ENCODE measurements around the gene ARAP3. TPM values are rescaled to one million over a fixed set of nuclear protein-coding genes. Genes with fewer than 3 reads are reported as not detected.

ARAP3 gene
- total and polyA plus RNA-seq, 12 donors, result 10.8 to 27.3 (median 13.6) TPM

GRCh38 chr5:141709699-141710267 lies 27.8 kb upstream of the ARAP3 start:
- H3K9me3 ChIP-seq, result no peaks in the 10 kb centered on the region
- no peak for DNase-seq
- intact Hi-C loops (cut with DNase I), result loop anchor here in 5 of 10 donors (5.0 to 10.0 kb wide), 5 partner anchors 38 to 435 kb away; no protein-coding TSS in a partner anchor
- peaks cover 0 to 15% (median 9%) of the 10 kb centered on the region in 9 donors for H3K4me1 ChIP-seq
- TF ChIP-seq, protein P1, sequence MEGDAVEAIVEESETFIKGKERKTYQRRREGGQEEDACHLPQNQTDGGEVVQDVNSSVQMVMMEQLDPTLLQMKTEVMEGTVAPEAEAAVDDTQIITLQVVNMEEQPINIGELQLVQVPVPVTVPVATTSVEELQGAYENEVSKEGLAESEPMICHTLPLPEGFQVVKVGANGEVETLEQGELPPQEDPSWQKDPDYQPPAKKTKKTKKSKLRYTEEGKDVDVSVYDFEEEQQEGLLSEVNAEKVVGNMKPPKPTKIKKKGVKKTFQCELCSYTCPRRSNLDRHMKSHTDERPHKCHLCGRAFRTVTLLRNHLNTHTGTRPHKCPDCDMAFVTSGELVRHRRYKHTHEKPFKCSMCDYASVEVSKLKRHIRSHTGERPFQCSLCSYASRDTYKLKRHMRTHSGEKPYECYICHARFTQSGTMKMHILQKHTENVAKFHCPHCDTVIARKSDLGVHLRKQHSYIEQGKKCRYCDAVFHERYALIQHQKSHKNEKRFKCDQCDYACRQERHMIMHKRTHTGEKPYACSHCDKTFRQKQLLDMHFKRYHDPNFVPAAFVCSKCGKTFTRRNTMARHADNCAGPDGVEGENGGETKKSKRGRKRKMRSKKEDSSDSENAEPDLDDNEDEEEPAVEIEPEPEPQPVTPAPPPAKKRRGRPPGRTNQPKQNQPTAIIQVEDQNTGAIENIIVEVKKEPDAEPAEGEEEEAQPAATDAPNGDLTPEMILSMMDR (IDR thresholded peaks at IDR 0.05), result no peak
- no peak for ATAC-seq
- 62 to 63% methylated on average over 6 of the region's 6 CpGs for WGBS, 2 donors
- no peak overlapping the region for H3K27ac ChIP-seq
- H3K4me3 ChIP-seq, result no peak overlapping the region
- H3K36me3 ChIP-seq, result no peaks in the 10 kb centered on the region
- peaks cover 0 to 12% (median 0%) of the 10 kb centered on the region in 7 donors for H3K27me3 ChIP-seq

DNA sequence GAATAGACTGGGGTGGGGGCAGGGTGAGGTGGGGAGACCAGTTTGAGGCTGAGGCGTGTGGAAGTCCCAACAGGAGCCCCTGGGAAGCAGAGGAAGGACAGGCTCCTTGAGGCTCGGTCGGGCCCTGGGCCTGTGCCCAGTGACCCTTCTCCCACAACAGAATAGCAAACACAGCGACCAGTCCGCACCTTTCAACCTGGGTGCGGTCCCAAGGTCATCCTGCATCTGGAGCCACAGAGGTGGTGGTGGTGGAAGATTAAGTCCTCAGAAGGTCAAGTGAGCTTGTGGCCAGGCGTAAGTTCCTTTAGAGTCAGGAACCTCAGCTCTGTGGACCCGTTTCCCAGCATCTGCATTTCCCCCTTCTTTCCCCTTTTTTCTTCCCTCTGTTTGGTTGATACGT lies 26.0 kb upstream of the ARAP3 start:
- H3K36me3 ChIP-seq, result no peaks in the 10 kb centered on the region
- H3K27me3 ChIP-seq, result peaks cover 0 to 25% (median 0%) of the 10 kb centered on the region in 7 donors
- H3K4me1 ChIP-seq, result peaks cover 0 to 4% (median 0%) of the 10 kb centered on the region in 9 donors
- DNase-seq, result no peak
- WGBS, 2 donors, result 74 to 85% methylated on average over 9 of the region's 9 CpGs
- TF ChIP-seq, protein P1 (IDR thresholded peaks at IDR 0.05), result no peak
- no peak overlapping the region for H3K27ac ChIP-seq
- no peaks in the 10 kb centered on the region for H3K9me3 ChIP-seq
- H3K4me3 ChIP-seq, result no peak overlapping the region
- intact Hi-C loops (cut with DNase I), result loop anchor here in 5 of 10 donors (5.0 to 10.0 kb wide), 5 partner anchors 39 to 437 kb away; no protein-coding TSS in a partner anchor
- no peak for ATAC-seq

- no peak overlapping the region for H3K4me3 ChIP-seq
- H3K27ac ChIP-seq, result no peak overlapping the region
- peaks cover 1 to 7% (median 3%) of the 10 kb centered on the region in 9 donors for H3K4me1 ChIP-seq
- H3K27me3 ChIP-seq, result peaks cover 0 to 28% (median 2%) of the 10 kb centered on the region in 7 donors
- no peak for ATAC-seq
- TF ChIP-seq, protein P1 (IDR thresholded peaks at IDR 0.05), result no peak
- no peaks in the 10 kb centered on the region for H3K9me3 ChIP-seq
- no peak for DNase-seq
- WGBS, 2 donors, result 77 to 81% methylated on average over 8 of the region's 8 CpGs
- no peaks in the 10 kb centered on the region for H3K36me3 ChIP-seq
- intact Hi-C loops (cut with DNase I), result loop anchor here in 5 of 10 donors (5.0 to 10.0 kb wide), 5 partner anchors 40 to 437 kb away; no protein-coding TSS in a partner anchor
Measured at GRCh38 chr5:141707510-141707909, 25.5 kb upstream of the ARAP3 start.

DNA sequence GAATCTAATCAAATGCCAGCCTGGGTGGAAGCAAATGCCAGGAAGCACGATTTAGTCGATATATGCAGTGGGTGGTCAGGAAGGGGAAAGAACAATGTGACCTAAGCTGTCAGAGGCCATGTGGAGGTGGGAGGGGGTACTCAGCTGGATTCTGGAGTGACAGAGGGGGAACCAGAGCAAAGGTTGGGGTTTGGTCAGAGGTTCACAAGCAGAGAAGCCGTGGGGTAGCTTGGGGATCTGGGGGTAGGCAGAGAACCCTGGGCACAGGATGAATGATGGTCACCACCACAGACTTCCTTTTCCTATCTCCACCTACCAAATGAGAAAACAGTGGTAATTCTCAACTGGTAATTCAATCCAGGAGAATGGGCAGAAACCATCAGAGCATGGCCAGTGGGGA lies 24.1 kb upstream of the ARAP3 start:
- H3K4me1 ChIP-seq, result peaks cover 3 to 20% (median 16%) of the 10 kb centered on the region in 9 donors
- no peaks in the 10 kb centered on the region for H3K36me3 ChIP-seq
- H3K27me3 ChIP-seq, result peaks cover 0 to 42% (median 5%) of the 10 kb centered on the region in 7 donors
- ATAC-seq (no peak), DNase-seq (no peak)
- no peaks in the 10 kb centered on the region for H3K9me3 ChIP-seq
- intact Hi-C loops (cut with DNase I), result loop anchor here in 5 of 10 donors (5.0 to 10.0 kb wide), 5 partner anchors 41 to 439 kb away; no protein-coding TSS in a partner anchor
- no peak overlapping the region for H3K4me3 ChIP-seq
- 61 to 76% methylated on average over 3 of the region's 3 CpGs for WGBS, 2 donors
- H3K27ac ChIP-seq, result no peak overlapping the region
- TF ChIP-seq, protein P1 (IDR thresholded peaks at IDR 0.05), result no peak
